DND-41 (cell line): Measurements from ENCODE around the gene SEC24C.
"Not testable (repeated sequence)": the region's sequence is repeated elsewhere in the genome, so short reads cannot be mapped to it uniquely, and the experiment has no call there.

ENCODE experiments used
- ATAC-seq: fragments of 200-7000 bp; cut with Tn5 transposase; 3 replicates; pipeline ENCODE4 v1.9.1; 2021; ENCODE audit warnings: low read depth; ENCODE audit not compliant: insufficient read depth
- DNase-seq: peaks from one replicate; pipeline ENCODE4 v3.0.0-alpha.2; 2020
- H2AFZ ChIP-seq: 2 replicates; pipeline ENCODE4 v1.6.0; 2012; ENCODE audit warnings: low read depth, low read length
- H3K27ac ChIP-seq: 2 replicates; pipeline ENCODE4 v1.5.1; 2012; ENCODE audit warnings: low read length, inconsistent platforms
- H3K27me3 ChIP-seq: fragments of 200-600 bp; sonication (generic); 2 replicates; pipeline ENCODE4 v1.6.0; 2012; ENCODE audit warnings: low read length, mild to moderate bottlenecking, inconsistent platforms; ENCODE audit not compliant: insufficient read depth, poor library complexity
- H3K36me3 ChIP-seq: 2 replicates; pipeline ENCODE4 v1.5.1; 2012; ENCODE audit warnings: low read length, inconsistent platforms; ENCODE audit not compliant: insufficient read depth
- H3K4me1 ChIP-seq: 2 replicates; pipeline ENCODE4 v1.5.1; 2012; ENCODE audit warnings: mild to moderate bottlenecking, low read length; ENCODE audit not compliant: insufficient read depth
- H3K4me2 ChIP-seq: 2 replicates; pipeline ENCODE4 v1.6.0; 2012; ENCODE audit warnings: mild to moderate bottlenecking, moderate library complexity, low read length, inconsistent platforms; ENCODE audit not compliant: insufficient read depth
- H3K4me3 ChIP-seq, 2 experiments: fragments of 200-600 bp in 1 of 2; shearing (Covaris generic) in 1 of 2; 2 replicates each; pipeline ENCODE4 v1.5.1; 2012 to 2016; ENCODE audit warnings: inconsistent platforms in 2 of 2, low read length in 2 of 2, mild to moderate bottlenecking in 2 of 2, low read depth in 1 of 2, moderate library complexity in 1 of 2
- H3K79me2 ChIP-seq: 2 replicates; pipeline ENCODE4 v1.6.0; 2012; ENCODE audit warnings: low read length, inconsistent platforms; ENCODE audit not compliant: insufficient read depth
- H3K9ac ChIP-seq: 2 replicates; pipeline ENCODE4 v1.6.0; 2012; ENCODE audit warnings: low read depth, mild to moderate bottlenecking, inconsistent platforms, low read length, moderate library complexity
- H3K9me3 ChIP-seq: 2 replicates; pipeline ENCODE4 v1.5.1; 2012; ENCODE audit warnings: low read length, moderate library complexity, mild to moderate bottlenecking, inconsistent platforms; ENCODE audit not compliant: insufficient read depth, severe bottlenecking
- H4K20me1 ChIP-seq: 2 replicates; pipeline ENCODE4 v1.6.0; 2012; ENCODE audit warnings: low read length; ENCODE audit not compliant: insufficient read depth
- EZH2 ChIP-seq: IDR thresholded peaks from 3 replicates; pipeline ENCODE4 v1.6.1; 2012; ENCODE audit warnings: borderline replicate concordance, low read depth, mild to moderate bottlenecking, moderate library complexity, low read length, inconsistent platforms; ENCODE audit not compliant: severe bottlenecking
- TF ChIP-seq, protein P1 (sequence below): IDR thresholded peaks from 2 replicates; pipeline ENCODE4 v1.5.1; 2012; ENCODE audit warnings: borderline replicate concordance, low read length, moderate library complexity, mild to moderate bottlenecking; ENCODE audit not compliant: poor library complexity, severe bottlenecking; ENCODE audit errors: extremely low read depth

The SEC24C gene

DNA sequence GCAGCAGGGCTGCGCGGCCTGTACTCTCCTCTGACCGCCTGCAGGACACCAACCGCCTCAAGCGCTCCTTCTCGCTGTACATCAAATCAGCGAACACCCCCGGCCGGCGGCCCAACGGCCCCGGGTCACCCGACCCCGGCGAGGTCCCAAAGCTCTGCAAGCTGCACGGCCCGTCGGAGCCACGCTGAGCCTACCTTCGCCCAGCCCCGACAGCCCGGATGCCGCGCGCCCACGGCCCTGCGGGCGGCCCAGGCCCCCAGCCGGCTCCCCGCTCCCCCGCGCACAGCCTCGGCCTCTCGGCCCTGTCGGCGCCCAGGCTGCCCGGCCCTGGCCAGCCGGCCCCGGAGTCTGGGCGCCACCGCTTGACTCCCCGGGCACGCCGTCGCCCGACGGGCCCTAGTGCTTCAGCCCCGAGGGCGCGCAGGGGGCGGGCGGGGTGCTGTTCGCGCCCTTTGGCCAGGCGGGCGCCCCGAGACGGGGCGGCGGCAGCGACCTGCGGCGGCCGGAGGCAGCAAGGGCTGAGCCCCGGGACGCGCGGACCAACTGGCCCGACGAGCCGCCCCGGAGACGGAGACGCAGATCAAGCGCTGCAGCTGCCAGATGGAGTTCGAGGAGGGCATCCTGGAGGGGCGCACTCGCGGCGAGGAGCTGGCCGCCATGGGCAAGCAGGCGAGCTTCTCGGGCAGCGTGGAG is 11.1 kb upstream of the SEC24C start:
- TF ChIP-seq, protein P1, sequence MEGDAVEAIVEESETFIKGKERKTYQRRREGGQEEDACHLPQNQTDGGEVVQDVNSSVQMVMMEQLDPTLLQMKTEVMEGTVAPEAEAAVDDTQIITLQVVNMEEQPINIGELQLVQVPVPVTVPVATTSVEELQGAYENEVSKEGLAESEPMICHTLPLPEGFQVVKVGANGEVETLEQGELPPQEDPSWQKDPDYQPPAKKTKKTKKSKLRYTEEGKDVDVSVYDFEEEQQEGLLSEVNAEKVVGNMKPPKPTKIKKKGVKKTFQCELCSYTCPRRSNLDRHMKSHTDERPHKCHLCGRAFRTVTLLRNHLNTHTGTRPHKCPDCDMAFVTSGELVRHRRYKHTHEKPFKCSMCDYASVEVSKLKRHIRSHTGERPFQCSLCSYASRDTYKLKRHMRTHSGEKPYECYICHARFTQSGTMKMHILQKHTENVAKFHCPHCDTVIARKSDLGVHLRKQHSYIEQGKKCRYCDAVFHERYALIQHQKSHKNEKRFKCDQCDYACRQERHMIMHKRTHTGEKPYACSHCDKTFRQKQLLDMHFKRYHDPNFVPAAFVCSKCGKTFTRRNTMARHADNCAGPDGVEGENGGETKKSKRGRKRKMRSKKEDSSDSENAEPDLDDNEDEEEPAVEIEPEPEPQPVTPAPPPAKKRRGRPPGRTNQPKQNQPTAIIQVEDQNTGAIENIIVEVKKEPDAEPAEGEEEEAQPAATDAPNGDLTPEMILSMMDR = no peak
- TF ChIP-seq EZH2 = no peak
- Histone ChIP-seq H3K79me2 (peaks cover 47% of the 10 kb centered on the region), H2AFZ (no peak overlapping the region), H4K20me1 (no peaks in the 10 kb centered on the region), H3K4me3 (no peak overlapping the region), H3K27ac (no peak overlapping the region), H3K27me3 (no peaks in the 10 kb centered on the region), H3K9me3 (no peaks in the 10 kb centered on the region), H3K4me1 (peaks cover 39% of the 10 kb centered on the region), H3K4me2 (no peak overlapping the region), H3K9ac (no peak overlapping the region), H3K36me3 (peaks cover 26% of the 10 kb centered on the region)
- ATAC-seq = no peak
- no peak for DNase-seq

DNA sequence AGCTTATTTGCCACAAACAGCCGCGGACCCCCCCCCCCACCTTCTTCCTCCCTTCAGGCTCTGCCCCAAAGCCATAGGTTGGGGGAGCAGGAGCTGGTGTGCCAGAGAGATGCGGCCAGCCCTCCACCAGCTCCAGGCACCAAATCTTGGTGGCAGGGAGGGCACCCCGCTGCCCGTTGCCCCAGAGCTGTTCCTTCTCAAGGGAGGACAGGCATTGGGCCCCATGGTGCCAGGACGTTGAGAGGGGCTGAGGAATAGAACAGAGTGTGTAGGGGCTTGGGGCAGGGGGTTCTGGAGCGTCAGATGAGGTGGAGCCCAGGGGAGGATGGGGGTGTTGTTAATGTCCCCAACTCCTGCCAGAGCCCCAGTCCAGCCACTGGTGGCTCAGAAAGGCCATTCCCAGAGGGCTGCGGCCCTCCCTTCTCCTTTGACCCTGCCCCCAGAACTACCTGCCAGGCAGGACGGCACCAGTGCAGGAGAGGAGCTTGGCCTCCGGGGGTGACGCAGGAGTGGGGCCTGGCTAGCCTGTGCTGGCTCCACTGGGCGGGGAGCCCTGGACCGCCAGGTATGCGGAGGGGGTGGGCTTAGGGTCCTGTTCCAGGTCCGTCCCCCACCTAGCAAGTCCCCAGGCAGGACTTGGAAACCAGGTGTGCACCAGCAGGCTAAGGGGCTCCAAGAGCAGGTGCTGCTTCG is 10.0 kb upstream of the SEC24C start:
- Histone ChIP-seq H3K4me3 (no peak overlapping the region), H2AFZ (no peak overlapping the region)
- ATAC-seq = no peak

DNA sequence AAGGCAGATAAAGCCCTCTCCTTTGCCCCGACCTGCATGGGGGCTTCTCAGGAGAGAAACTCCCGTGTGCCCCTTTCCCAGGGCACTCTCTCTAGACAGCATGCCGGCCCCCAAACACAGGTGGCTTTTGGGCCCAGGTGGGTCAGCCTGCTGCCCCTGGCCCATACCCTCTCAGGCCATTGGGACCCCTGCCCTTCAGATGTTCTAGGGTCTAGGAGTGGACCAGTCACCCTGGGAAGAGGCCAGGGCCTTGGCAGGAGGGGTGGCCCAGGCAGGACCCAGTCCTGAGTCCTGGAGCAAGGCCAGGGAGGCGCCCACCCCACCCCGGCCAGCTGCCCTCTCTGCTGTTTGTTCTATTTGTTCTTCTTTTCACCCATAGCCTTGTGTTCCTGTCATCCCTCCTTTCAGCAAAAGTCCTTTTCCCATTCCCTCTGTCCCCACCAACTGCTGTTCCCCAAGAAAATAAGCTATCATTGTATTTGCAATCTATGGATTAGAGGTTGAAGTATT is 9.3 kb upstream of the SEC24C start:
- H3K4me2 ChIP-seq = no peak overlapping the region
- H3K9ac ChIP-seq = no peak overlapping the region
- no peak for ATAC-seq

More for the DNA sequence above, 10.0 kb upstream of the SEC24C start:
- Histone ChIP-seq H4K20me1 (no peaks in the 10 kb centered on the region), H3K27me3 (no peaks in the 10 kb centered on the region), H3K36me3 (peaks cover 24% of the 10 kb centered on the region), H3K9ac (no peak overlapping the region), H3K27ac (no peak overlapping the region), H3K4me2 (no peak overlapping the region), H3K79me2 (peaks cover 43% of the 10 kb centered on the region), H3K4me1 (peaks cover 29% of the 10 kb centered on the region), H3K9me3 (no peaks in the 10 kb centered on the region)
- DNase-seq = no peak
- TF ChIP-seq, protein P1 = no peak
- no peak for TF ChIP-seq EZH2

DNA sequence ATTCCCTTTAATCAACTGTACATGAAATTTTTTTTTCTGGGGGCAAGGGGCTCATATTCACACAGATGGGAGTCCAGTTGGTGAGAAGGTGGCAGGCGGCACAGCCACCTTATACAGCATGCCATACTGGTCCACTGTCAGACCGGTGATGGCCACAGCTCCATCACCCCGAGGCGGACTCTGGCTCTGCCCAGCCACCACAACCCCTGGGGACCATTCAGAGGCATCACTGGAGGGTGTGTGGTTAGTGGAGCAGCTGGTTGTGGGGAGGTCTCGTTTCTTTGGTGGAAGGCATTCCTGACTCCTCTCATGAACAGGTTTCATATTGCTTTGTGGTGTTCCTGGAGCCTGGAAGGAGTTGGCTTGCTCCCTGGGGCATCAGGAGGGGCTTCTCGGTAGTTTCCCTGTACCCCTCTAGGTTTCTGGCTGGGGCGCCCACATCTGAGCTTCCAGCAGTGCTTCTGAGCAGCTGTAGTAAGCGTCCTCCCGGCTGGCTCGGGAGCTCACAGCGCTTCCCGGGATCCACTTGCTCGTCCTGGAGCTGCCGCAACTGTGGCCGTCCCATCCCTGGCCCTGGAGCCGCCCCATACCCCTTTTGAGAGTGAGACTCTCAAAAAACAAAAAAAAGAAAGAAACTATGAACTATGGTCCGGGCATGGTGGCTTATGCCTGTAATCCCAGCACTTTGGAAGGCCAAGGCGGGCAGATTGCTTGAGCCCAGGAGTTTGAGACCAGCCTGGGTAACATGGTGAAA is 3.5 kb upstream of the SEC24C start:
- H3K4me3 ChIP-seq, H2AFZ ChIP-seq, H3K4me2 ChIP-seq, H4K20me1 ChIP-seq, ATAC-seq, H3K36me3 ChIP-seq, H3K9ac ChIP-seq, H3K9me3 ChIP-seq, H3K27me3 ChIP-seq, H3K27ac ChIP-seq, DNase-seq: not testable (repeated sequence)
- Histone ChIP-seq H3K4me1 (peaks cover 28% of the 10 kb centered on the region), H3K79me2 (peaks cover 37% of the 10 kb centered on the region)

More for the DNA sequence above, 9.3 kb upstream of the SEC24C start:
- Histone ChIP-seq H3K36me3 (peaks cover 24% of the 10 kb centered on the region), H3K4me1 (peaks cover 24% of the 10 kb centered on the region), H3K4me3 (no peak overlapping the region), H2AFZ (no peak overlapping the region), H3K27ac (no peak overlapping the region), H3K27me3 (no peaks in the 10 kb centered on the region), H4K20me1 (no peaks in the 10 kb centered on the region), H3K9me3 (no peaks in the 10 kb centered on the region), H3K79me2 (peaks cover 38% of the 10 kb centered on the region)
- TF ChIP-seq EZH2 = no peak
- no peak for DNase-seq
